ENCODE results near the gene ENPP7. TPM values are rescaled to one million over a fixed set of nuclear protein-coding genes. Genes with fewer than 3 reads are reported as not detected.
"Not testable (repeated sequence)": the region's sequence is repeated elsewhere in the genome, so short reads cannot be mapped to it uniquely, and the experiment has no call there.

The ENPP7 gene
- total RNA-seq, 6 donors from 2014 or later, result 0.27 TPM; not detected in 5

DNA sequence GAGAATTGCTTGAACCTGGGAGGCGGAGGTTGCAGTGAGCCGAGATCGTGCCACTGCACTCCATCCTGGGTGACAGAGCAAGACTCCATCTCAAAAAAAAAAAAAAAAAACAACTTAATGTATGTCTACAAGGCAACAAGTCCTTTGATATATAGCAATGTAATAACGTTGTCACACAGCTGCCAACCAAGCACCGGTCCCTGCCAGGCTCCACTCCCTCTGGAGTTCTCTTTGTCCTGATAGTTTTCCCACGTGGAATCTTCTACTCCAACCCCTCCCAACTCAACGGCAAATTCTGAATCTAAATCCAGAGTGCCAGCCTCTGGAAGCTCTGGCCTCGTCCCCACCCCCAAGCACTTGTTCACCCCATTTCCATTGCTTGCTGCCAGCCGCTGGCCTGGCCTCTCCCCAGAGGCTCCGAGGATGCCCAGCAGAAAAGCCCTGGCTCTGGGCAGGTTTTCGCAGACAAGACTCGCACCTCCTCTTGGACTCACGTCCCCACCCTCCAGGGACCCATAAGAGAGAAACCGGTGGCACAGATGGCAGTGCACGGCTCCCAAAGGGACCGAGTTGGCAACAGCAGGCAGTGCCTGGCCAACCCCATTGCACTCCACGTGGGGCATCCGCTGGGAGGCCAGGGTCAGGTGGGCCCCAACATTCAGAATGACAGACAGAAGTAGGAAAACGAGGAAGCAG, 31.3 kb downstream of the ENPP7 start:
- no peaks in the 10 kb centered on the region for H3K4me1 ChIP-seq
- no peak for ATAC-seq (ENCODE audit: low FRiP score in 2 of 2)
- no peaks in the 10 kb centered on the region for H3K9me3 ChIP-seq
- no peaks in the 10 kb centered on the region for H3K27me3 ChIP-seq
- WGBS, 2 donors, result 84 to 85% methylated on average over 19 of the region's 19 CpGs
- DNase-seq, result peak in 1 of 2 donors; percentile 36
- H3K36me3 ChIP-seq, result no peaks in the 10 kb centered on the region
- TF ChIP-seq POLR2A (IDR thresholded peaks at IDR 0.05) (no peak), EP300 (IDR thresholded peaks at IDR 0.05) (no peak), POLR2AphosphoS5 (IDR thresholded peaks at IDR 0.05) (no peak)
- TF ChIP-seq, protein P1, sequence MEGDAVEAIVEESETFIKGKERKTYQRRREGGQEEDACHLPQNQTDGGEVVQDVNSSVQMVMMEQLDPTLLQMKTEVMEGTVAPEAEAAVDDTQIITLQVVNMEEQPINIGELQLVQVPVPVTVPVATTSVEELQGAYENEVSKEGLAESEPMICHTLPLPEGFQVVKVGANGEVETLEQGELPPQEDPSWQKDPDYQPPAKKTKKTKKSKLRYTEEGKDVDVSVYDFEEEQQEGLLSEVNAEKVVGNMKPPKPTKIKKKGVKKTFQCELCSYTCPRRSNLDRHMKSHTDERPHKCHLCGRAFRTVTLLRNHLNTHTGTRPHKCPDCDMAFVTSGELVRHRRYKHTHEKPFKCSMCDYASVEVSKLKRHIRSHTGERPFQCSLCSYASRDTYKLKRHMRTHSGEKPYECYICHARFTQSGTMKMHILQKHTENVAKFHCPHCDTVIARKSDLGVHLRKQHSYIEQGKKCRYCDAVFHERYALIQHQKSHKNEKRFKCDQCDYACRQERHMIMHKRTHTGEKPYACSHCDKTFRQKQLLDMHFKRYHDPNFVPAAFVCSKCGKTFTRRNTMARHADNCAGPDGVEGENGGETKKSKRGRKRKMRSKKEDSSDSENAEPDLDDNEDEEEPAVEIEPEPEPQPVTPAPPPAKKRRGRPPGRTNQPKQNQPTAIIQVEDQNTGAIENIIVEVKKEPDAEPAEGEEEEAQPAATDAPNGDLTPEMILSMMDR (IDR thresholded peaks at IDR 0.05), result no peak
- no peak overlapping the region for H3K27ac ChIP-seq
- H3K4me3 ChIP-seq, result no peak overlapping the region

DNA sequence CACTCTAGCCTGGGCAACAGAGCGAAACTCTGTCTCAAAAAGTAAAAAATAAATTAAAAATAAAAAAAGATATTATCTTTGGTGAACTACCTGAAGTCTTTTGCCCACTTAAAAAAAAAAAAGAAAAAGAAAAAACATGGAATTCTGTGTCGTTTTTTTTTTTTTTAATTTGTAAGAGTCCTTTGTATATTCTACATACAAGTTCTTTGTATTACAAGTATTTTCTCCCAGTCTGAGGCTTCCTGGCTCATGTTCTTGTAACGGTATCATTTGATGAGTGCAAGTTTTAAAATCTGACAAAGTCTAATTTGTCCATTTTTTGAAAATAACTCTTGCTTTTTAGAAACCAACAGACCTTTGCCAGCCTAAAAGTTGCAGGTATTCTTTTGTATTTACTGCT, 35.0 kb downstream of the ENPP7 start:
- no peaks in the 10 kb centered on the region for H3K4me1 ChIP-seq
- no peak for TF ChIP-seq POLR2AphosphoS5 (IDR thresholded peaks at IDR 0.05)
- no peak for TF ChIP-seq POLR2A (IDR thresholded peaks at IDR 0.05)
- TF ChIP-seq EP300 (IDR thresholded peaks at IDR 0.05), result no peak
- H3K4me3 ChIP-seq, result no peak overlapping the region
- ATAC-seq (ENCODE audit: low FRiP score in 2 of 2) (no peak), DNase-seq (no peak)
- WGBS, 2 donors, result 79 to 82% methylated on average over 3 of the region's 3 CpGs
- H3K9me3 ChIP-seq, result no peaks in the 10 kb centered on the region
- no peak overlapping the region for H3K27ac ChIP-seq
- H3K27me3 ChIP-seq, result no peaks in the 10 kb centered on the region
- H3K36me3 ChIP-seq, result no peaks in the 10 kb centered on the region

DNA sequence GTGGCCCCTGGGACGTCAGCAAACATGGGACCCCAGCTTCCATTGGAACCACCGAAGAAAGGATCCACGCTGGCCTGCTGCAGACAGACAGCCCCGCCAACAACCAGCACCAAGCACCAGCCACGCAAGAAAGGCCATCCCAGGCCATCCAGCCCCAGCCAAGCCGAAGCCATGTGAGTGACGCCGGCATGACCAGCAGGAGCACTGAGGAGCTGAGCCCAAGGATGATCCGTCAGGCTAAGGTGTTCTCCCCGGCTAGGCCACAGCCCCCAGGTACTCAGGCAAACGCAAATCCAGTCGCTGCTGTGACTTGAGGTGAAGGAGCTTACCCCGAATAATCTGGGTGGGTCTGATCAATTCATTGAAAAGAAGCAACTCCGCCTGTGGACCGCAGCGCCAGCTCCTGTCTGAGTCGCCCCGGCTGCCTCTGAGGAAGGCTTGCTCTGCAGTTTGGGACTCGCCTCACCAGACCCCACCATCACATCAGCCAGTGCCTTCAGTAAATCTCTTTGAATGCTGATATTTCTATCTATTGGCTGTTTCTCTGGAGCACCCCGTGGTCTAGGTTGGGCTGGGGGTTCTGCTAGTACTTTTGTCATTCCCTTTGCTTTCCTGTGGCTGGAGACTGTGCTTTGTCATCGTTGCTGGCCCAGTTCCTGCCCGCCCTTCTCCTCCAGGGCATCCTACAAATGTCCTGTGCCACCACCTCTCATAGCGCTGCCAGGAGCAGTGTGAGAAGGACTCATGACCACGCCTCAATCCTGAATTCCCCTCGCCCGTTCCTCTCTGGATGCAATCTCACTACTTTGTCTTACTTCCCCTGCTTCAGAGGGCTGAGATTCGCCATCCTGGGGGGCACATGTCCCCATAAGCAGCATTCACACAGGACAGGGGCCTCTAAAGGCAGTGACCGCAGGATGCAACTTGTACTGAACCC, 39.1 kb downstream of the ENPP7 start:
- peak in 1 of 2 donors; percentile 46 for DNase-seq
- no peak for TF ChIP-seq EP300 (IDR thresholded peaks at IDR 0.05)
- TF ChIP-seq POLR2A (IDR thresholded peaks at IDR 0.05), result no peak
- TF ChIP-seq, protein P1 (IDR thresholded peaks at IDR 0.05), result no peak
- no peak for TF ChIP-seq POLR2AphosphoS5 (IDR thresholded peaks at IDR 0.05)
- no peak overlapping the region for H3K27ac ChIP-seq
- H3K36me3 ChIP-seq, result no peaks in the 10 kb centered on the region
- 83 to 84% methylated on average over 22 to 28 of the region's 28 CpGs for WGBS, 2 donors
- H3K4me1 ChIP-seq, result no peaks in the 10 kb centered on the region
- no peaks in the 10 kb centered on the region for H3K9me3 ChIP-seq
- H3K4me3 ChIP-seq, result no peak overlapping the region
- no peak for ATAC-seq (ENCODE audit: low FRiP score in 2 of 2)
- no peaks in the 10 kb centered on the region for H3K27me3 ChIP-seq

DNA sequence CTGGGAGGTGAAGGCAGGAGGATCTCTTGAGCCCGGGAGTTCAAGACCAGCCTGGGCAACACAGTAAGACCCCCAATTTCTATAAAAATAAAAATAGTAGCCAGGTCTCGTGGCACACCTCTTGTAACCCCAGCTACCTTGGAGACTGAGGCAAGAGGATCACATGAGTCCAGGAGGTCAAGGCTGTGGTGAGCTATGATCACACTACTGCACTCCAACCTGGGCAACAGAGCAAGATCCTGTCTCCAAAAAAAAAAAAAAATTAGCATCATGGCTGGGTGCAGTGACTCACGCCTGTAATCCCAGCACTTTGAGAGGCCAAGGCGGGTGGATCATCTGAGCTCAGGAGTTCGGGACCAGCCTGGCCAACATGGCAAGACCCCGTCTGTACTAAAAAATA, 40.5 kb downstream of the ENPP7 start:
- Histone ChIP-seq H3K27ac (no peak overlapping the region), H3K36me3 (no peaks in the 10 kb centered on the region), H3K4me3 (no peak overlapping the region), H3K9me3 (no peaks in the 10 kb centered on the region), H3K4me1 (peaks cover 0 to under 1% (median 0%) of the 10 kb centered on the region in 4 donors), H3K27me3 (no peaks in the 10 kb centered on the region)
- DNase-seq, result no peak
- ATAC-seq (ENCODE audit: low FRiP score in 2 of 2), result no peak
- 92 to 93% methylated on average over 6 of the region's 6 CpGs for WGBS, 2 donors
- TF ChIP-seq EP300 (IDR thresholded peaks at IDR 0.05) (no peak), POLR2A (IDR thresholded peaks at IDR 0.05) (no peak), POLR2AphosphoS5 (IDR thresholded peaks at IDR 0.05) (no peak)
- TF ChIP-seq, protein P1 (IDR thresholded peaks at IDR 0.05), result no peak

DNA sequence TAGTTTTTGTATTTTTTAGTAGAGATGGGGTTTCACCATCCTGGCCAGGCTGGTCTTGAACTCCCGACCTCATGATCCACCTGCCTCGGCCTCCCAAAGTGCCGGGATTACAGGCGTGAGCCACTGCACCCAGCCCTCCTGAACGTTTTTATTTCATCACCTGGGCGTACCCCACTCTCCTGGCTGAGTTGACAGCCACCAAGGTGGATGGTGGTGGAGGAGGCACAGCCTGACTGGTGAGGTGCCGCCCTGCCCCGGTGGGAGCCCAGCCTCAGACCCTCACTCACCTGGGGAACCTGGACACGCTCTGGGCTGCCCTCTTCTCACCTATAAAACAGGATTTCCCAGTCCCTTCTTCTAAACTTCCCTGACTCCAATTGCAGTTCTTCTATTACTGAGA, 42.0 kb downstream of the ENPP7 start:
- not testable (repeated sequence) for H3K36me3 ChIP-seq; H3K27me3 ChIP-seq; H3K4me3 ChIP-seq; ATAC-seq (ENCODE audit: low FRiP score in 2 of 2); H3K9me3 ChIP-seq; H3K27ac ChIP-seq
- WGBS, 2 donors, result 85 to 86% methylated on average over 9 of the region's 9 CpGs
- peaks cover 5 to 14% (median 8%) of the 10 kb centered on the region in 4 donors for H3K4me1 ChIP-seq
- peak in 1 of 2 donors; percentile 60 for DNase-seq
